ENCODE measurements around the gene GALNT6. TPM values are rescaled to one million over a fixed set of nuclear protein-coding genes. Genes with fewer than 3 reads are reported as not detected.
A peak's percentile ranks its signal among the peaks of the same experiment; 100 is the strongest.

Gene GALNT6
- total RNA-seq, 1 experiment from 2014 or later, result 27.6 TPM

DNA sequence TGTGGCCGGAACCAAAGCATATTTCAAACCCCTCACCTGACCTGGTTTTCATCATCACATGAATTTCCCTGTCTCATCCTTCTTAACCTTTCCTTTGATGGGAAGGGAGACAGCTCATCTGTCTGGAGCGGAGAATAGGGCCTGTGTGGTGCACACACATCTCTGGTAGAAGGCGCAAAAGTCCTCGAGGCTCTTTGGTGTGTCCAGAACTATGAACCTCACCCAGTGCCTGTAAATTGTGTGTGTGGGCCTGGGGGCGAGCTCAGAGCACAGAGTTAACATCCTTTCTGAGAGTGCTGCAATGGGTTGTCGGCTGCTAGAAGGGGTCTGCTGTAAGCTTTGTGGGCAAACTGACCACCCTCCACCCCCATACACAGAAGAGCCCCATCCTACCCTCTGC lies 749 bp downstream of the GALNT6 start:
- Mint-ChIP-seq H3K27me3 (ENCODE audit: insufficient read depth, unreplicated experiment) (no peaks in the 10 kb centered on the region), H3K36me3 (ENCODE audit: insufficient read depth, unreplicated experiment) (no peaks in the 10 kb centered on the region), H3K4me3 (ENCODE audit: unreplicated experiment) (peak overlapping the region; percentile 95), H3K4me1 (ENCODE audit: insufficient read depth, unreplicated experiment) (peaks cover 61% of the 10 kb centered on the region), H3K27ac (ENCODE audit: low read depth, unreplicated experiment) (peak overlapping the region; percentile 95), H3K9me3 (ENCODE audit: unreplicated experiment) (no peaks in the 10 kb centered on the region)
- BruUV-seq (replicated peaks), result TSS peak; percentile 36
- ChIA-PET POLR2A (interaction anchor here (1.0 to 8.0 kb wide), 3 partner anchors 10 to 495 kb away, joined by 3 to 54 read pairs (median 13); no protein-coding TSS in a partner anchor), CTCF (interaction anchor here (1.0 kb wide), 1 partner anchor 19 kb away, joined by 6 read pairs; no protein-coding TSS in a partner anchor)
- no peak for DNase-seq (ENCODE audit: unreplicated experiment)
- TF ChIP-seq, protein P1, sequence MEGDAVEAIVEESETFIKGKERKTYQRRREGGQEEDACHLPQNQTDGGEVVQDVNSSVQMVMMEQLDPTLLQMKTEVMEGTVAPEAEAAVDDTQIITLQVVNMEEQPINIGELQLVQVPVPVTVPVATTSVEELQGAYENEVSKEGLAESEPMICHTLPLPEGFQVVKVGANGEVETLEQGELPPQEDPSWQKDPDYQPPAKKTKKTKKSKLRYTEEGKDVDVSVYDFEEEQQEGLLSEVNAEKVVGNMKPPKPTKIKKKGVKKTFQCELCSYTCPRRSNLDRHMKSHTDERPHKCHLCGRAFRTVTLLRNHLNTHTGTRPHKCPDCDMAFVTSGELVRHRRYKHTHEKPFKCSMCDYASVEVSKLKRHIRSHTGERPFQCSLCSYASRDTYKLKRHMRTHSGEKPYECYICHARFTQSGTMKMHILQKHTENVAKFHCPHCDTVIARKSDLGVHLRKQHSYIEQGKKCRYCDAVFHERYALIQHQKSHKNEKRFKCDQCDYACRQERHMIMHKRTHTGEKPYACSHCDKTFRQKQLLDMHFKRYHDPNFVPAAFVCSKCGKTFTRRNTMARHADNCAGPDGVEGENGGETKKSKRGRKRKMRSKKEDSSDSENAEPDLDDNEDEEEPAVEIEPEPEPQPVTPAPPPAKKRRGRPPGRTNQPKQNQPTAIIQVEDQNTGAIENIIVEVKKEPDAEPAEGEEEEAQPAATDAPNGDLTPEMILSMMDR (IDR thresholded peaks at IDR 0.05; ENCODE audit: unreplicated experiment), result no peak
- intact Hi-C loops (cut with micrococcal nuclease), result no loop called here

DNA sequence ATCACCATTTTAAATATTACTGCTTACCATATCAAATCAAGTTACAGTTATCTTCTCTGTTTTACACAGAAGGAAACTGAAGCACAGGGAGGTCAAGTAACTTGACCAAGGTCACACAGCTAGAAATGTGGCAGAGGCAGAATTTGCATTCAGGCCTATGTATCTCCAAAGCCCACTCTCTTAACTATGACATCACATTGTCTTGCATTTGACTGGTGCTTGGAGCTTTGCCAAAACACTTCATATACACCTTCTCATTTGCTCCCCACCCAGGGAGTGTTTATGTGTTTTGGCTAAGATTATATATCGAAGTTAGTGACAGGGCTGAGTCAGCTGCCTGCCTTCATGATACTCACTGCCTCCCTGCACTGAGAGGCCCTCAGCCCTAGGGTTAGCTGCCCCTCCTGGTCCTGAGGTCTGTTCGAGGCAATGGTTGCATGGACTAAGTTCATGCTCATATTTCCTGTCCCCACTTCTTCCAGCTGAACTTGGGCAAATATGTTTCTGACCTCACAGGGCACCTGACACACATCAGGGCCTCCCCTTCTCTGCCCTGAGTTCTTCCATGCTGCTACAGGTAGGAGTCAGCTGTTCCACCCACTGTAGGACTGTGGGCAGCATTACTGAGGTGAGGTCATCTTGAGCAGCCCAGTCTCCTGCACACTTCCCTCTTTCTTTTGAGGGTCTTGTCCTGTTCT lies 1.8 kb downstream of the GALNT6 start:
- Mint-ChIP-seq H3K4me1 (ENCODE audit: insufficient read depth, unreplicated experiment) (peaks cover 59% of the 10 kb centered on the region), H3K9me3 (ENCODE audit: unreplicated experiment) (no peaks in the 10 kb centered on the region), H3K27me3 (ENCODE audit: insufficient read depth, unreplicated experiment) (no peaks in the 10 kb centered on the region), H3K27ac (ENCODE audit: low read depth, unreplicated experiment) (peak overlapping the region; percentile 80), H3K36me3 (ENCODE audit: insufficient read depth, unreplicated experiment) (no peaks in the 10 kb centered on the region), H3K4me3 (ENCODE audit: unreplicated experiment) (peak overlapping the region; percentile 33)
- no TSS peak for BruUV-seq (replicated peaks)
- CTCF ChIA-PET, result interaction anchor here (0.6 to 1.0 kb wide), 4 partner anchors 35 to 614 kb away, joined by 3 to 5 read pairs (median 3); no protein-coding TSS in a partner anchor
- intact Hi-C loops (cut with micrococcal nuclease), result no loop called here
- POLR2A ChIA-PET, result interaction anchor here (0.6 to 8.0 kb wide), 6 partner anchors 9 to 464 kb away, joined by 3 to 54 read pairs (median 4); no protein-coding TSS in a partner anchor
- DNase-seq (ENCODE audit: unreplicated experiment), result peak; percentile 67
- TF ChIP-seq, protein P1 (IDR thresholded peaks at IDR 0.05; ENCODE audit: unreplicated experiment), result no peak

DNA sequence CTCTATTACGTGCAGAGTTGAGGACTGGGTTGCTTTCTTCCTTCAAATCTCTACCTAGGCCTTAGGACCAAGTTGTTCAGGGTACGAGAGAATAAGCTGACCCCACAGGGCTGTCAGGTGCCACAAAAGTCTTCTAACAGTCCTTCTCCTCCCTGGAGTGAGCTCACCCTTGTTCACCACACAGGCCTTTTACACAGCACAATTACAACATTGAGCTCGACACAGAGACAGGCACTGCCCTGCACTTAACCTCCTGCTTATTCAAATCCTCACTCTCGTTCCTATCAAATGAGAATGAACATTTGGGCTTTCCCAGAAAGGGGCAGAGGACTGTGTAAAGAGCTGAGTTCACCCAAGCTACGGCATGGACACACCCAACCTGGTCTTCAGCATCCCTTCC lies 2.4 kb downstream of the GALNT6 start:
- DNase-seq (ENCODE audit: unreplicated experiment), result no peak
- Mint-ChIP-seq H3K9me3 (ENCODE audit: unreplicated experiment) (no peaks in the 10 kb centered on the region), H3K27me3 (ENCODE audit: insufficient read depth, unreplicated experiment) (no peaks in the 10 kb centered on the region), H3K4me1 (ENCODE audit: insufficient read depth, unreplicated experiment) (peaks cover 53% of the 10 kb centered on the region), H3K4me3 (ENCODE audit: unreplicated experiment) (no peak overlapping the region), H3K27ac (ENCODE audit: low read depth, unreplicated experiment) (peak overlapping the region; percentile 80), H3K36me3 (ENCODE audit: insufficient read depth, unreplicated experiment) (no peaks in the 10 kb centered on the region)
- ChIA-PET CTCF (interaction anchor here (0.5 to 1.0 kb wide), 4 partner anchors 105 to 615 kb away, joined by 3 to 5 read pairs (median 3); no protein-coding TSS in a partner anchor), POLR2A (interaction anchor here (0.9 to 8.0 kb wide), 3 partner anchors 8 to 32 kb away, joined by 3 to 54 read pairs (median 13); no protein-coding TSS in a partner anchor)
- intact Hi-C loops (cut with micrococcal nuclease), result no loop called here
- BruUV-seq (replicated peaks), result no TSS peak
- TF ChIP-seq, protein P1 (IDR thresholded peaks at IDR 0.05; ENCODE audit: unreplicated experiment), result no peak

DNA sequence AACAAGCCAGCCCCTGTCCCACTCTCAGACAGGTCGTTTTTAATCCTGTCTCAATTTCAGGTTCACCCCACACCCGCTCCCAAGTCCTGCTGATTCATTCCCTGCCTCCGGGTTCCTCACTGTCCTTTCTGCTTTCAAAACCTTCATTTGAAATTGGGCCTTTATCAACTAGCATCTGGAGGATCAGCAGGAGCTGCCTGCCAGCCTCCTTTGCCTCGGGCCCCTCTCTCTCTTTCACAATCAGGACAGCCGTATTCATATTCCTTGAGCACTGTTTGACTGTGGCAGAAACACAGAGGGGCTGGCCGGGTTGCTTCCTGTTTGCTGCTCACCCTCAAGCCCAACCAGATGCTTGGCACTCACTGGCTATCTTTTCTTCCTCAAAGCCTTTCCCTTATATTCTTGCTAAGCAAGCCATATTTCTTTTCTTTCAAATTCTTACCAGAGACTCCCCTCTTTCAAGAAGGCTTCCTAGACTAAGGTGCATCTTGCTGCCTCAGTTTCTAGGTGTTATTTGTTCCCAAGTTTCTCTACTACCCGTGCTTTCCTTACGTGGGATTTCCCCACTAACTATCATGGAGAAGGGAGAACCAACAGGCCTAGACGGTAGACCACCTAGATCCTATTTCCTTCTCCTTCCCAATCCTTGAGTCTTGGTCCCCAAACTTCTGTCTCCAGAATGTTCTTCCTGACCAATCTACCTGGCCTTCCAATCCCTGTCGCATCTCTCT lies 3.0 kb downstream of the GALNT6 start:
- H3K27me3 Mint-ChIP-seq (ENCODE audit: insufficient read depth, unreplicated experiment), result no peaks in the 10 kb centered on the region
- peak overlapping the region; percentile 47 for H3K4me3 Mint-ChIP-seq (ENCODE audit: unreplicated experiment)
- POLR2A ChIA-PET, result interaction anchor here (0.6 to 8.0 kb wide), 4 partner anchors 7 to 1138 kb away, joined by 3 to 54 read pairs (median 8); no protein-coding TSS in a partner anchor

More for the DNA sequence above, 3.0 kb downstream of the GALNT6 start:
- TF ChIP-seq, protein P1 (IDR thresholded peaks at IDR 0.05; ENCODE audit: unreplicated experiment), result no peak
- intact Hi-C loops (cut with micrococcal nuclease), result no loop called here
- CTCF ChIA-PET, result interaction anchor here (0.5 to 0.7 kb wide), 2 partner anchors 128 to 563 kb away, joined by 3 to 5 read pairs; no protein-coding TSS in a partner anchor
- H3K4me1 Mint-ChIP-seq (ENCODE audit: insufficient read depth, unreplicated experiment), result peaks cover 47% of the 10 kb centered on the region
- no peaks in the 10 kb centered on the region for H3K9me3 Mint-ChIP-seq (ENCODE audit: unreplicated experiment)
- DNase-seq (ENCODE audit: unreplicated experiment), result peak; percentile 89
- H3K27ac Mint-ChIP-seq (ENCODE audit: low read depth, unreplicated experiment), result peak overlapping the region; percentile 80
- no TSS peak for BruUV-seq (replicated peaks)
- H3K36me3 Mint-ChIP-seq (ENCODE audit: insufficient read depth, unreplicated experiment), result peaks cover 5% of the 10 kb centered on the region
